Ramos (cell line): Measurements from ENCODE around the gene ACTL10.

Experiments
- in situ Hi-C: fragments of 300-500 bp; cut with MboI; formaldehyde crosslinking; loops from one replicate; pipeline ENCODE4 v1.14.3; 2022; ENCODE audit warnings: low sequenced_read_pairs; ENCODE audit not compliant: unreplicated experiment

The ACTL10 gene

DNA sequence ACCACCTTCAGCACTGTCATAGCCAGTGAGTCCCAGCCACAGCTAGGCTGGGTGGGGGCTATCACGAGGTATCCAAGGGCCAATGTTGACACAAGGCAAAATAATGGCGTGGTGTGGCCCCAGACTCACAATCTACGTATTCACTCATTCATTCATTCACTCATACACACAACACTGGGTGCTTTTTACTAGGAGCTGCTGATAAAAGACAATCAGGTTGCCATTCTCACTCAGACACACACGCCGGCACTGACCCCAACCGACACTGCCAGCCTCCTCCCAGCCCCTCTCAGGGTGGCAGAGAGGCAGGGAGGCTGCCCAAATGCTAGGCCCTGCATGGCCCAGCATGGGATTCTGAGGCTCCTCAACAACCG lies 6.1 kb upstream of the ACTL10 start:
- in situ Hi-C loops: no loop called here

DNA sequence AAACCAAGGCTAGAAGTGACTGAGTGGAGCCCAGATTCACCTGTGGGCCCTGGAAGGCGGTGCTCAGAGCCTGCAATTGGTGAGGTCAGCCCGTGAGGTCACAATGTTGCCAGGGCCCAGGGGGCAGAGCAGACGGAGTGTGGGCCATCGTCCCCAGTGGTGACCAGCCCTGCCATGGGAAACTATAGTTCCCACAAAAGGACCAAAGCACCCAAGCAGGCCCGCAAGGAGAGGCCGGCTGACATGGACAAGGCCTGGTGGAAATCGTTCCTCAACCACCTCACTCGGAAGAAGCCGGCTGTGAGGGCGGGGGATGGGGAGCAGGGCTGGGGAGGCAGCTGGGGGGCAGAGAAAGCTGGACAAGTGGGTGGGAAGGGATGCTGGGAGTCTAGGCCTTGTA lies 4.6 kb upstream of the ACTL10 start, which contains the start of gene C20orf144:
C20orf144 (plus strand) TSS at position 156 of the 400 bp plus-strand sequence; CDS start at position 175, 19 bp downstream.
- in situ Hi-C loops: no loop called here

DNA sequence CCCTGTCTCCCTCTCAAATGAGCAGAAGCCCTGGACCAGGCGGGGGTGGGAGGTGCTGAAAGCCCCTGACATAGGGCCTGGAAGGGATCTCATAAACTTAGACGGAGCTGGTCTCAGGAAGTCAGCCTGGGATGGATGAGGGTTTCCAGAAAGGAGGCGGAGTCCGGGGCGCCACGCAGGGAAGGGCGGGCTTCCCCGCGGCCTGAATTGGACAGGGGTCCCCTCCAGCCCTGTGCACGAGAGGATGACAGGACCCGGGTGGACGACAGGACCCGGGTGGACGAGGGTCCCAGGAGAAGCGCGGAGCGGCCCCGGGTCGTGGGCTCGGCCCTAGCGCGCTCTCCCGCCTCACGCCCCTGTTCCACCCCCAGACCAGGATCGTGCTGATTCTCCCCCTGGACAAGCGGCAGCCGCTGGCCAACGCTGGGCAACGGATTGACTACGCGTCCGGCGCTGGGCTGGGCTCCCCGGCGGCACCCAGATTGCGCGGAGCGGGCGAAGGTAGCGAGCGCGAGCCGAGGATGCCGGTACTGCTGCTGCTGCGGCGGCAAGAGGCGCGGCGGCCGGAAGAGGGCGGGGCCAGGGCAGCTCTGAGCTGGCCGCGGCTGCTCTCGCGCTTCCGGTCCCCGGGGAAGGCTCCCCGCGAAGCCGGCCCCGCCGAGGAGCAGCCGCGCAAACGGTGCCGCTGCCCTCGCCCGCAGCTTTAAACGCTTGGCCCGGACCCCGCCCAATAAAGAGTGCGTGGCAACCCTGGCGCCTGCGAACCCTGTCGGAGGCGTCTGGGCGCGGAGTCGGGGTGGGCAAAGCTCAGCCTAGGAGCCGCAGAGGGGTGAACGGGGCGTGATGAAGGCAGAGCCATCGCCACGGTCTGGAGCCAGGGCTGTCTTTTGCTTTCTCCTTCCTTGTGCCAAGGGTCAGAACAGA lies 3.3 kb upstream of the ACTL10 start:
- in situ Hi-C loops: no loop called here

DNA sequence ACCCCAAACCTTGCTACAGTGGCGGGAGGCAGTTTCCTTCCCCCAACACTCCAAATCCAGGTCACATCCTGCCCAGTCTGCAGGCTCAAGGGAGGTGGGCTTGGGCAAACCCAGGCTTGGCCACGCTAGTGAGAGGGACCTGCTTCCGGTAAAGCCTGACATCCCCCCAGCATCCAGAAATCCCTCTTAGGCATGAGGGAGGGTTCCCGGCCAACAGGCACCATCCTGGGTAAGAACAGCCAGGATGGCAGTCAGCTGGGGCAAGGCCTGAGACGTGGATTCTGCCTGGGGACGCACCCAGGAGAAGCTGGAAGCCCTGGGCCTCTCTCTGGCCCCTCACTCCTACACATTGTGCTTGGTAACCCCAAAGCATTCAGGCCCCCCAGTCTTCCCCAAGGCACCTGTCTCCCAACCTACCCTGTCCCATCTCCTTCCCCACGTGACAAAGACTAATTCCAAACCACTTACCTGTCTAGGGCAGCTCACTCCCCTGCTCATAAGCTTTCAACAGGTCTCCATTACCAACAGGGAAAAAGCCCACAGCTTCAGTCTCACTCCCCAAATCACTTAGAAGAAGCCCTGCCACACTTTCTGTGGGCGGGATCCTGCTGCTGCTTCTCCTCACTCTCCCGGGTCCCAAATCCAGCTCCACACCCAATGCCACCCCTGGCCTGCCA lies 2.5 kb upstream of the ACTL10 start:
- in situ Hi-C loops: no loop called here

DNA sequence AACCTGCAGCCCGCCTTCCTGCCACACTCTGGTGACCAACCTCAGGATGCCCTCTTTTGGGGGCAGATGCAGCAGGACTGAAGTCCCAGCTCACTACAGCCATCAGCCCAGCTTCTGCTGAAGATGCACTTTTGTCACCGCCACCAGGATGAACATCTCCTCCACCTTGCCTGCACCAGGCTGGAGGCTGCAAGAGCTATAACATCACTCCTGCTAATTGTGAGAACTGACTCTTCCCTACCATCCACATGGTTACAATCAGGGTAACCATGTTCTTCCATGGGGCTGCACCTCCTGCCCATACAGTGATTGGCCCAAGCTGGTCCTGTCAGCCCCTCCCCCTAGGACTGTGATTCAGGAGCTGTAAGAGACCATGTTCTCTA lies 2.0 kb upstream of the ACTL10 start:
- in situ Hi-C loops: no loop called here

DNA sequence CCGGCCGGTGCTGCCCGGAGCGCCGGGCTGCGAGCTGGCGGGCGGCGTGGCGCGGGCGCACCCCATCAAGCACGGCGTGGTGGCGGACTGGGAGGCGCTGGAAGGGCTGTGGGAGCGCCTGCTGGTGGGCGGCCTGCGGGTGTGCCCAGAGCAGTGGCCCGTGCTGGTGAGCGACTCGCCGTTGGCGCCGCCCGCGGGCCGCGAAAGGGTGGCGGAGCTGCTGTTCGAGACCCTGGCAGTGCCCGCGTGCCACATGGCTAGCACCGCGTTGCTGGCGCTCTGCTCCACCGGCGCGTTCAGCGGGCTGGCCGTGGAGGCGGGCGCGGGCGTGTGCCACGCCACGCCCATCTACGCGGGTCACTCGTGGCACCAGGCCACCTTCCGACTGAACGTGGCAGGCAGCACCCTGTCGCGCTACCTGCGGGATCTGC lies 517 bp downstream of the ACTL10 start:
- in situ Hi-C loops: no loop called here

DNA sequence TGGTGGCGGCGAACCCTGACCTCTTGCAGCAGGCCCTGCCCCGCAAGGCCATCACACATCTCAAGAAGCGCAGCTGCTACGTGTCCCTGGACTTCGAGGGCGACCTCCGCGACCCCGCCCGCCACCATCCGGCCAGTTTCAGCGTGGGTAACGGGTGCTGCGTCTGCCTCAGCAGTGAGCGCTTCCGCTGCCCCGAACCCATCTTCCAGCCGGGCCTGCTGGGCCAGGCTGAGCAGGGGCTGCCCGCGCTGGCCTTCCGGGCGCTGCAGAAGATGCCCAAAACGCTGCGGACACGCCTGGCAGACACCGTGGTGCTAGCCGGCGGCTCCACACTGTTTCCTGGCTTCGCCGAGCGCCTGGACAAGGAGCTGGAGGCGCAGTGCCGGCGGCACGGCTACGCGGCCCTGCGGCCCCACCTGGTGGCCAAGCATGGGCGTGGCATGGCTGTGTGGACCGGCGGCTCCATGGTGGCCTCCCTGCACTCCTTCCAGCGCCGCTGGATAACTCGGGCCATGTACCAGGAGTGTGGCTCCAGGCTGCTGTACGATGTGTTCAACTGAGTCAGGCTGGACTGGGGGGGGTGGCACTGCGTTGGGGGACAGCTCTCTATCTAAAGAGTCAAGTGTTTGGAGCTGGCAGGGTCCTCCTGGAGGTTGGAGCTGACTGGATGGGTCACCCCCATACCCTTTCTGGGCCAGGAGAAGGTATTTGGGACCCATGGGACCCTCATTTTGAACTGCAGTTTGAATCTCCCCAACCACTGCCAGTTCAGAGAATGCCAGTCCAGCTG lies 1.1 kb downstream of the ACTL10 start:
- in situ Hi-C loops: no loop called here

DNA sequence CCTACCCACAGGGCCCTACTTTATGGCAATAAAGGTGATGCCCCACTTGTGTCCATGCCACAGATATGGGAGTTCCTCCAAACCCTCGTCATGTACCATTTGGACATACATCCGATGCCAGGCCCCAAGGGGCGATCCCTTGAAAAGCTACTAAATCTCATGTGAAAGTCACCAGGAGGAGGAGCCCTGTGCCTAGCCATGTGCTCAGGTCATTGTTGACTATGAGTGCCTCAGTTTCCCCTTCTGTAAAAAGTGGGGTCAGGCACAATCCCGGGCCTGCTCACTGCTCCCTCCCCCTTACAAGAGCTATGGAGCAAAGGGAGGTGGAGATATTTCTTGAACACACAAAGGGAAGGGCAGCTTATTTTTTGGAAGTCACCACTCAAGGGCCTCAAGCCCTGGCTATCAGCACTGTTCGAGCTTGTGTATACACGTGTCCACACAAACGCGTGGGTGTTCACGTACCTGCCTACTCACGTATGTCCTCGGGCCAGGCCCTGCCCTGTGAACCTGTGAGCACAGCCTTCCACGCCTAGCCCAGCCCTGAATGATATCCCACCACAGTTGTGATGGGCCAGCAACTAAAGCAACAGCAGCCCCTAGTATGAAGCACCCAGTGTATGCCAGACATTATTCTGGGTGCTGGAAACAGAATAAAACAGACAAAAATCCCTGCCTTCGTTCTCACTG lies 1.9 kb downstream of the ACTL10 start:
- in situ Hi-C loops: no loop called here

DNA sequence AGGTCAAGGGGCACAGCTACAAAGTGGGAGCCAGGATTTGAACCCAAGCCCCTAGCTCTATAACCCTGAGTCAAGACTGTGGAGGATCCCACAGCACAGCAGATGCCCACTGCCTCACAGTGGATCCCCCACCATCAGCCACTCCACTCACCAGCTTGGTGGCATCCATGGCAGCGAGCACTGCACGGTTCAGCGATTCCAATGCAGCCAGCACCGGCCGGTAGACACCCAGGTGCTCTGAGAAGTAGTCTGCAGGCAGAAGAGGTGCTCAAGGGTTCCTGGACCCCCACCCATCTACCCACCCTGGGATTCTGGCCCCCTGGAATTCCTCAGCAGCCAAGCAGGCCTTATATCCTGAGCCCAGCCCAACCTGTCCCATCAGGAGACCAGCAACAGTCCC lies 2.5 kb downstream of the ACTL10 start:
- in situ Hi-C loops: no loop called here

DNA sequence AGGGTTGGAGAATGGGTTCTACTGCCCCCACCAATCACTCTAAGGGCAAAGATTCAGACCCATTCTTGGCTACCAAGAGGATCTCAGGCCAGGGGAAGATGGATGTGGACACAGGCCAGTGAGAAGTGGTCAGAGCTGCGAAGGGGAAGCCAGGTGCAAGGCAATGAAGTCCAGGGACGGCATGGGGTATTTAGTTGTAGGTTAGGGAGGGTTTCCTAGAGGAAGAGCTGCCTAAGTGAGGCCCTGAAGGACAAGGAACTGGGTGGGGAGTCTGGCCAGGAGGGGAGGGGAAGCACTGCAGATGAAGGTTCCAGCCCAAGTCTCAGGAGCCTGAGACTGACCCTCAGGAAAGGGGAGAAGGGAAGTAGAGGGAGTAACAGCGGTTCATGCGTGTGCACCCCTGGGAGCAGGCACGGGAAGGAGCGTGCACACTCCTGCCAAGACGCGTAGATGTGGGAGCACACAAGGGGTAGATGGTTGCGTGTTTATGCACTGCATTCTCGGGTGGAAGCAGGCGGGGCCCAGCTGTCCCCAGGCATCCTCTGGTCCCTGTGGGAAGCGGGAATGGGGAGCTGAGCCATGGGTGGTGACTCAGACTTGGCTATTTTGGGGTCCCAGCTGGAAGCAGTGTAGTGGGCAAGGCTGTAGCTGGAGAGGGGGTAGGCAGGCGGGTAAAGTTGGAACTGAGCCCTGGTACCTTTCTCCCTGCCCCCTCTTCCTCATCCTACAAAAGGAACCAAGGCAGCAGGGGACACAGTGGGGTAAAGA lies 3.3 kb downstream of the ACTL10 start:
- in situ Hi-C loops: no loop called here

DNA sequence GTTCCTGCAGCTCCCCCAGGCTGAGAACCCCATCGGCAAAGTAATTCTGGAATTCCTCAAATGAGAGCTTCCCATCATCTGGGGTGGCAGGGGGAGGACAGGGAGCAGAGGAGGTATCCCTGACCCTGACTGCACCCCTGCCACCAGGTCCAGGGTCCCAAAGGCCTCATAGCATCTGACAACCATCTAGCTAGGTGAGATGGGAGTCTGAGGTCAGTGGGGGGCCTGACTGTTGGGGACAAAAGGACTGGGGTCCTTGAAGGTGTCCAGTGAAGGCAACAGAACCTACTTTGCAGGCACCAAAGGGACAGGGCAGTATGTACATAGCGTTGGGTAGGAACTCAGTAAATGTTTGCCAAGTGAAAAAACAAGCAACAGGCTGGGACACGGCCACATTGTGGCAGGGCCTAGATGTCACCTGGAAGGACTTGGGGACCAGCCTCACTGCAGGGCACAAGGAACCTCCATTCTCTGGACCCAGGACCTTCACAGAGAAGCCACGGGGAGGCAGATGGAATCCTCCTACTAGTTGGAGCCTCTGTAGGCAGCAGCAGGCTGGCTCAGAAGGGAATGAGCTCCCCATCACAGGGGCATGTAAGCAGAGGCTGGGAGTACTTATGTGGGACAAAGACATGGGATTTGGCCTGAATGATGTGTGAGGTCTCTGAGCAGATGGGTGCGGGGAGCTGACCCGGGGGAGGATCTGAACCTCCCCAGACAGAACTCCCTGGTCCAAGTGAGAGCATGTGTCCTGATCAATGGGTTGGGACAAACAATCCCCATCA lies 4.2 kb downstream of the ACTL10 start:
- in situ Hi-C loops: no loop called here

DNA sequence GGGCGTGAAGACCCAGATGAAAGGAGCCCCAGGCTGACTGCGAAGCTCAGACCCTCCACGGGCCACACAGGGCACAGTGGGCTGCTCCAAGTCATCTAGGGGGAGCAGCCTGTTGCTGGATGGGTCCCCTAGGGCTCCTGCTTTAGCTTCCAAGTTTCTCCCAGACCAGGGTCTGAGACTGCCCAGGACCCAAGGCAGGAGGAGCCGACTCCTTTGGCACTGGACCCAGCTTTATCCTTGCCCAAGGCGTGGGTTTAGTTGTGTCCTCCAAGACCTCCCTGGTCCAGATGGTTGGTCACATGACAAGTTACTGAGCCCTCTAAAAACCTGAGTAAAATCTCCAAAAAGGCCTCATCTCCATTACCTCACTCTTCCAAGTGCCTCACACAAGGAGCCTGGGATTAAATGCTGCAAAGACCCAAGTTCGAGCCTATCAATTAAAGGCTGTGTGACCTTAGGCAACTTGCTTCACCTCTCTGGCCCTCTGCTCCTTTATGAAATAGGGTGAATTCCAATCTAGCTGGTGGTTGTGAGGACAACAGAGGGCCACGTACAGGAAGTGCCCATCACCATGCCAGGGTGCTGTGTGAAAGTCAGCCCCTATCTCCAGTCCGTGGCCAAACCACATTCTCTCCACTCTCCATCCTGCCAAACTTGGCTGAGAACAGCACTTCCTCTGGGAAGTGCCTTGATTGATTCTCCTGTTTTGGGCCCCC lies 5.0 kb downstream of the ACTL10 start:
- in situ Hi-C loops: no loop called here

DNA sequence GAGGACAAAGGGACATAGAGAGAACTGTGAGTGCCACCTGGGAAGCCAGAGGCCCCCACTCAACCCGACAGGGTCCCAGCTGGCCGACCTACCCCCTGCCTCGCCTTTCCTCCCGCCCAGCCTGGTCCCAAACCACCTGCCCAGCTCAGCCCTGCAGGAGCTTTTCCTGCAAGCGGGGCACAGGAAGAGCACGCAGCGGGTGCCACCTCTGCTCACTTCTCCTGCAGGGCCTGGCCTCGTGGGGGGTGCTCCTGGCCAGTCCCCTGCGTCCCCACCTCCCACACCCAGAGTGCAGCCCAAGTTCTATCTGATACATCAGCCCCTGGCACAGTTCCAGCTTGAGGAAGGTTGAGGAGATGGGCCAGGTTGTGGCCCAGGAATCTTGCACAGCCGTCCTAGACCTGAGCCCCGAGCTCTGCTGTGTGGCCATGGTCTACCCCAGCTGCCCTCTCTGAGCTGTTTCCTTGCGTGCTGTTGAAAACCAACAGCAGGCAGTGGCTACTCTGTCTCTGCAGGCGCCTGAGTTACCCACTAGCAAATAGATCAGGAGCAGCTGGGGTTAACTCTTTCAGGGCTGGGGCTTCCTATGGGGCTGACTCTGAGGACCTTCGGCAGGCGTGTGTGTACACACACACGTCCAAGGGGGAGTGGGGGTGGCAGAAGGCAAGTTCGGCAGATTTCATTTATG lies 5.8 kb downstream of the ACTL10 start:
- in situ Hi-C loops: no loop called here

DNA sequence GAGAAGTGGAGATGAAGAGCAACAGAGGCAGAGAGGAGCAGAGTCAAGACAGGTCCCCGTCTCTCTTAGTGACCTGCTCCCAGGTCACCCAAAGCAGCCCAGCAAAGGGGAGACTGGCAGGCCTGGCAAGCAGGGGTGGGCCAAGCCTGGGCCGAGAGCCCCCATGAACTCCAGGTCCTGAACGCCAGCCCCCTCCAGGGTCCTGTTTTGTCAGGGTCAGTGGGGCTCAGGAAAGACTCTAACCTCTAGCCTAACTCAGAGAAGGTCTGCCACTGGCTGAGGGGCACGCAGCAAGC lies 6.3 kb downstream of the ACTL10 start:
- in situ Hi-C loops: no loop called here

DNA sequence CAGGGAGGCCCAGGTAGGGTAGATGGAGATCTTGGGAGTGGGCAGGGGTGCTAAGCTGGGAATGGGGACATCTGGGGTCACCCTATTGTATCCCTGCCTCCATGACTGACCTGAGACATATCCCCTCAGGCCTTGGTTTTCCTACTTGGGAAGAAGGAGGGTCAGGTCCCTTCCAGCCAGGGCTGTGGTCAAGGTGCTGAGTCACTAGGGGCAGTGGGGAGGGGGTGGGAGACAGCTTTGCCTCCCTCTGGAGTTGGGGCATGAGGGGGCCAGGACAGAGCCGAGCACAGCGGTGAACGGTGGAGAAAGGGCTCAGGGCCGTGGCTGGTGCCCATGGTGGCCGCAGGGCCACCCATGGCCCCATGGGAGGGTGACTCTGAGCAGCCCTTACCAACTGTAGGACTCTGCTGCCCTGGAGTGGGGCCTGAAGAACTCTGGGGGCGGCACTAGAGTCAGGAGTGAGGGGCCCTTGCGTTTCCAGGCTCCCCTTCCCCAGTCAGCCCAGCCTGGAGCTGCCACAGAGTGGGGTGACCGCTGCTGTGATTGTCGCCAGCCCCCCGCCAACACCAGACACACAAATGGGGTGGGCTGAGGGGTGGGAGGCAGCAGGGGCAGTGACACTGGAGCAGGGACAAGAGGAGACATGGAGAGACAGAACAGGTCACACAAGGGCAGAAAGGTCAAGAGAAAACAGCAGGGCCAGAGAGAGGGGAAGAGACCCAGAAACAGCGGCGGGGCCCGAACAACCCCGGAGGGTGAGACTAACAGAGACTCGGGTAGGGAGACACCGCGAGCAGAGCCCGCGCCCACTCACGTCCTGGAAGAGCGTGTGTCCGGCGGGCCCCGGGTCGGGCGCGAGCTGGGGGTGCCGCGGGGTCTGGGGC lies 6.9 kb downstream of the ACTL10 start:
- in situ Hi-C loops: no loop called here

DNA sequence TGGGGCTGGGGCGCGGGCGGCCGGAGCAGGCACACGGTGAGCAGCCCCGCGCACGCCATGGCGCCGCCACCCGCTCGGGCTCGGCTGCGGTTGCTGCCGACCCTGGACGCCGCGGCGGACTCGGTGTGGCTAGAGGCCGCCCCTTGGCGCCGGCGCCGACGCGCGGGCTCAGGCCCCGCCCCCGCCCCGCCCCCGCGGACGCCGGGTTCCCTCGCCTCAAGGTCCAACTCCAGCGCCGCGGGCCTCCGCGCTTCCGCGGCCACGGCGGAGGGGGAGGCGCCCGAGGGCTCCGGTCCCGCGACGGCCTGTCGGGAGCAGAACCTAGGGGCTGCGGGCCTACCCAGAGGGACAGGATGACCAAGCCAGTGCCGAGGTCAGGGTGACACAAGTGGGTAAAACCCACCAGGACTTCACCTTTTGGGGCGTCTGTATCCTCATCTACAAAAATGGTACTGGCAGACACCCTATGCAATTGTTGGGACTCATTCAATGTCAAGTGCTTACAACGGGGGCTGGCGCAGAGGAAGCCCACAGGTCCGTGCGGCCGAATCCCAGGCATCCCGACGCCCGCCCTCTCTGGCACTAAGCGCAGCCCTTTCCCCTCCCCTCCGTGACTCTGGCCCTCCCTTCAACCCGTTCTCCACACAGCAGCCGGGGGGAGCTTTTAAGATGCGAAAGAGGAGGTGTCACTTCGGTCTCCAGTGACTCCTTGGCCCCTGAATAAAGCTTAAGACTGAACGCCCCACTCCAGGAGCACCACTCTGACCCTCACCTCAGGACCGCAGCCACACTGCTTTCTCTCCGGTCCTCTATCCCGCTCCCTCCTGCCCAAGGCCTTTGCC lies 7.8 kb downstream of the ACTL10 start, which contains the start of gene NECAB3:
NECAB3 (minus strand) TSS at position 135 of the 842 bp plus-strand sequence; CDS start at position 59, 76 bp downstream.
- in situ Hi-C loops: no loop called here
